ENCODE measurements around the gene OR5AU1. TPM values are rescaled to one million over a fixed set of nuclear protein-coding genes. Genes with fewer than 3 reads are reported as not detected.
A peak's percentile ranks its signal among the peaks of the same experiment; 100 is the strongest.

Gene OR5AU1
- total RNA-seq, 1 experiment from 2014 or later = not detected

GRCh38 chr14:21106498-21107282, 49.2 kb downstream of the OR5AU1 start:
- no peak overlapping the region for H3K4ac ChIP-seq (ENCODE audit: low read depth, low read length)
- no peak overlapping the region for H4K5ac ChIP-seq (ENCODE audit: insufficient read length, low read depth, low read length)
- no peak overlapping the region for H3K14ac ChIP-seq (ENCODE audit: insufficient read depth, low read length)
- H4K8ac ChIP-seq (replicated peaks; ENCODE audit: insufficient read length, low read depth, low read length) = no peak overlapping the region
- DNase-seq = peak; percentile 88
- H4K20me1 ChIP-seq (ENCODE audit: control insufficient read depth, insufficient read depth, insufficient read length) = peaks cover 3% of the 10 kb centered on the region
- no peaks in the 10 kb centered on the region for H3K9me3 ChIP-seq (ENCODE audit: control insufficient read depth, low read depth, low read length)
- no peak overlapping the region for H2AK5ac ChIP-seq (ENCODE audit: insufficient read length, low read length)
- H2BK5ac ChIP-seq (ENCODE audit: insufficient read length, low read length) = no peak overlapping the region
- H3K9ac ChIP-seq (ENCODE audit: extremely low read depth, insufficient read length, low read length) = no peak overlapping the region
- peaks cover 51 to 63% of the 10 kb centered on the region in 2 experiments for H3K4me1 Mint-ChIP-seq
- no peak overlapping the region for H3K23ac ChIP-seq (ENCODE audit: insufficient read length, low read depth, low read length)
- H3K27ac Mint-ChIP-seq = peak overlapping the region in 2 of 3 experiments; percentile 49 to 81; a peak in 2 of 7 replicates
- peak; percentile 92 for TF ChIP-seq CTCF (conservative IDR thresholded peaks at IDR 0.05)
- no peak overlapping the region for H3K27ac ChIP-seq (ENCODE audit: insufficient read length, low read depth, low read length)
- H3K4me2 ChIP-seq (ENCODE audit: insufficient read depth, insufficient read length, low read length) = no peak overlapping the region
- H2BK20ac ChIP-seq (ENCODE audit: low read depth, low read length, poor library complexity, severe bottlenecking) = no peak overlapping the region
- H3K4me3 Mint-ChIP-seq = peak overlapping the region in 1 of 2 experiments; percentile 30; a peak in 2 of 5 replicates
- H4K91ac ChIP-seq (ENCODE audit: insufficient read length, low read depth, low read length) = no peak overlapping the region
- no peak overlapping the region for H2BK15ac ChIP-seq (ENCODE audit: low read depth, low read length)
- H3K79me2 ChIP-seq (ENCODE audit: insufficient read depth, low read length) = no peaks in the 10 kb centered on the region; the same call in 1 of the 2 replicates
- H3K4me1 ChIP-seq (ENCODE audit: insufficient read depth, low read length) = peaks cover 13% of the 10 kb centered on the region; the same call in 1 of the 2 replicates
- H2BK120ac ChIP-seq (ENCODE audit: low read depth, low read length, poor library complexity, severe bottlenecking) = no peak overlapping the region
- no peak overlapping the region for H3K56ac ChIP-seq (ENCODE audit: insufficient read length, low read depth, low read length)
- peaks cover 18% of the 10 kb centered on the region for H3K23me2 ChIP-seq (ENCODE audit: insufficient read length, low read depth, low read length, poor library complexity, severe bottlenecking)
- H2AFZ ChIP-seq (ENCODE audit: low read length) = no peak overlapping the region
- H3K27me3 Mint-ChIP-seq (ENCODE audit: low read depth) = no peaks in the 10 kb centered on the region; the same call in 1 of the 2 replicates
- H3K18ac ChIP-seq (ENCODE audit: insufficient read length, low read depth, low read length) = peak overlapping the region; percentile 37
- H3K36me3 Mint-ChIP-seq (ENCODE audit: insufficient read depth in 1 of 3, low read depth in 3 of 3) = no peaks in the 10 kb centered on the region
- no peaks in the 10 kb centered on the region for H3K79me1 ChIP-seq (ENCODE audit: insufficient read depth, low read depth, low read length, poor library complexity, severe bottlenecking)
- no peak overlapping the region for H3T11ph ChIP-seq (ENCODE audit: low read length)
- no peaks in the 10 kb centered on the region for H3K27me3 ChIP-seq (ENCODE audit: insufficient read depth, low read length)
- no CpG with 5 or more reads among the region's 11 CpGs for WGBS (ENCODE audit: extremely low coverage, insufficient read length, low lambda C conversion rate)
- no peak overlapping the region for H2BK12ac ChIP-seq (ENCODE audit: insufficient read length, low read depth, low read length)
- no peaks in the 10 kb centered on the region for H3K9me3 Mint-ChIP-seq

All from H9 (cell line).